Panc1 (cell line): Measurements from ENCODE around the gene RUNX1. TPM values are rescaled to one million over a fixed set of nuclear protein-coding genes. Genes with fewer than 3 reads are reported as not detected.

Source experiments
- ATAC-seq: fragments of 200-7000 bp; cut with Tn5 transposase; 2 replicates; pipeline ENCODE4 v1.9.1; 2020; ENCODE audit warnings: mild to moderate bottlenecking, moderate library complexity
- BruUV-seq: library from RNA; stranded (reverse); fragments of 400-500 nt; replicated peaks from 2 replicates; lab custom pipeline; 2021; lab: Mats Ljungman, UMichigan
- CTCF ChIA-PET: fragments of 300-600 bp; sonication (Branson Sonifier 250); formaldehyde crosslinking; loops from one replicate; lab custom pipeline; 2022; ENCODE audit warnings: antibody characterized with exemption; lab: Charles Lee
- POLR2A ChIA-PET: fragments of 300-600 bp; sonication (Branson Sonifier 250); formaldehyde crosslinking; loops from one replicate; lab custom pipeline; 2022; ENCODE audit warnings: antibody characterized with exemption; lab: Charles Lee
- DNase-seq: peaks from one replicate; pipeline ENCODE4 v3.0.0-alpha.2; 2010; ENCODE audit warnings: low read depth, low spot score
- H3K27ac ChIP-seq: 2 replicates; pipeline ENCODE4 v1.5.1; 2011; ENCODE audit warnings: mild to moderate bottlenecking, low read length, inconsistent platforms
- H3K27me3 ChIP-seq: fragments of 200-500 bp; sonication (Bioruptor generic); 2 replicates; pipeline ENCODE4 v1.6.0; 2014; ENCODE audit warnings: low read length, inconsistent platforms; ENCODE audit not compliant: control insufficient read depth, insufficient read depth
- H3K36me3 ChIP-seq: fragments of 200-500 bp; sonication (Bioruptor generic); 2 replicates; pipeline ENCODE4 v1.5.1; 2014; ENCODE audit warnings: inconsistent platforms, mild to moderate bottlenecking, low read length, moderate library complexity; ENCODE audit not compliant: control insufficient read depth, insufficient read depth
- H3K4me1 ChIP-seq: 2 replicates; pipeline ENCODE4 v1.5.1; 2011; ENCODE audit warnings: inconsistent platforms, mild to moderate bottlenecking, low read length, moderate library complexity; ENCODE audit not compliant: control insufficient read depth, insufficient read depth
- H3K4me3 ChIP-seq, 2 experiments: 2 replicates each; pipeline ENCODE4 v1.5.1; 2011 to 2012; ENCODE audit warnings: low read depth in 2 of 2, low read length in 2 of 2, mild to moderate bottlenecking in 2 of 2, inconsistent platforms in 1 of 2, moderate library complexity in 1 of 2
- H3K9me3 ChIP-seq: fragments of 200-500 bp; sonication (Bioruptor generic); 2 replicates; pipeline ENCODE4 v1.5.1; 2014; ENCODE audit warnings: low read depth, mild to moderate bottlenecking, inconsistent platforms, low read length, moderate library complexity; ENCODE audit not compliant: control insufficient read depth, insufficient read depth
- POLR2AphosphoS5 ChIP-seq: IDR thresholded peaks from 2 replicates; pipeline ENCODE4 v1.6.1; 2012; ENCODE audit warnings: mild to moderate bottlenecking, low read depth, low read length, moderate library complexity
- SIN3A ChIP-seq: IDR thresholded peaks from 2 replicates; pipeline ENCODE4 v1.6.1; 2012; ENCODE audit warnings: low read depth, mild to moderate bottlenecking, low read length, moderate library complexity, borderline replicate concordance; ENCODE audit not compliant: insufficient read depth
- TCF7L2 ChIP-seq: IDR thresholded peaks from 2 replicates; pipeline ENCODE4 v1.6.1; 2011; ENCODE audit warnings: mild to moderate bottlenecking, low read depth, low read length, inconsistent platforms
- in situ Hi-C: cut with HindIII; loops from 2 replicates; pipeline ENCODE4 v1.10.0; 2016; ENCODE audit warnings: low sequenced_read_pairs, low pct_unique_long_range_greater_than_20kb
- intact Hi-C: fragments of 100-400 bp; cut with micrococcal nuclease; formaldehyde crosslinking; loops from one replicate; pipeline ENCODE4 v1.10.0; 2022; ENCODE audit not compliant: unreplicated experiment
- total RNA-seq: library from RNA; stranded (reverse); gene quantifications from one replicate; pipeline ENCODE4 v1.2.1, GENCODE V29; 2021; ENCODE audit not compliant: unreplicated experiment
- TF ChIP-seq, protein P1 (sequence below): fragments of 450-650 bp; IDR thresholded peaks from 2 replicates; pipeline ENCODE4 v1.5.1; 2017; ENCODE audit warnings: mild to moderate bottlenecking
- TF ChIP-seq, protein P2 (sequence below), 2 experiments: IDR thresholded peaks; 2 replicates each; pipeline ENCODE4 v1.6.1; 2011 to 2012; ENCODE audit warnings: low read depth in 2 of 2, control low read depth in 1 of 2, low read length in 1 of 2, mild to moderate bottlenecking in 1 of 2, moderate library complexity in 1 of 2; ENCODE audit not compliant: insufficient read depth in 1 of 2

The RUNX1 gene
- total RNA-seq, 1 experiment from 2014 or later: 22.4 TPM

DNA sequence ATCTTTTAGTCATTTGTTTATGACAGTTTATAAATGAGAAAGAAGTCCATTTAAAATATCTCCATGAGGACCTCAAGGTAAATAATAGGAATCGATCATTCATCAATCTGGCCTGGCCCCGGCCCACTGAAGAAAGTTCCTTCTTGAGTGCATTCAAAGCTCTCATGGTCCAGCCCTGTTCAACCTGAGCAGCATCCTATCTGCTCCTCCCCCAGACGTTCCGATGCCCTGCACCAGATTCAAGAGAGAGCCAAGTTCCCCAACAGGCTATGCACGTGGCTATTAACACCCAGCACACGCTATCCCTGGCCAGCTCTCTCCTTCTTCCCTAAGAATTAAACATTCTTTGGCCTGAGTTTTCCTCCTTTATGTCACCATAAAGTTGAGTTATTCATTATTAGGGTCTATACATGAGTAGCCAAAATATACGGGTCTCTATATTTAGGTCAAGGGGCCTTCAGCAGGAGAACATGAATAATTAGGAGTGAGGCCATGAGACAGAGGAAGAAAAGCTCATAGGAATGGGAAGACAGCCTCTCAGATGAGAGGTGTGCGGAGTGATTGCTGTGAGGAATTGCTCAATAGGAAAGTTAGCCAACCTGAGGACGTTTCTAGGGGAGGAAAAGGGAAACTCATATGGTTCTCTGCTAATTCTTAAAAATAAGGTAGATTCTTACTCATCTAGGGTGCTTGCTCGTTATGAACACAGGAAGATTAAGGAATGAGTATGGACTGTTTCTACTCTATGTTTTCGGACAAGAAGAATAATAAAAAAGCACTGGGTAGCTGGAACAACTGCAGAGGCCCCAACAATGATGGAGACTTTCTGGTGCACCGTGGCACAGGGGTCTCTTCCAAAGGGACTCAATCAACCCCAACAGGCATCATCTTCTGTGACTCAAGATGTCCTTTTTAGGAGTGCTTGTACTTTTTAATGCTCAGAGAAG lies 23.6 kb downstream of the RUNX1 start:
- in situ Hi-C loops (no loop called here), intact Hi-C loops (no loop called here)
- ATAC-seq (no peak), DNase-seq (no peak)
- TF ChIP-seq TCF7L2 (no peak), SIN3A (no peak), POLR2AphosphoS5 (no peak)
- TF ChIP-seq, protein P1, sequence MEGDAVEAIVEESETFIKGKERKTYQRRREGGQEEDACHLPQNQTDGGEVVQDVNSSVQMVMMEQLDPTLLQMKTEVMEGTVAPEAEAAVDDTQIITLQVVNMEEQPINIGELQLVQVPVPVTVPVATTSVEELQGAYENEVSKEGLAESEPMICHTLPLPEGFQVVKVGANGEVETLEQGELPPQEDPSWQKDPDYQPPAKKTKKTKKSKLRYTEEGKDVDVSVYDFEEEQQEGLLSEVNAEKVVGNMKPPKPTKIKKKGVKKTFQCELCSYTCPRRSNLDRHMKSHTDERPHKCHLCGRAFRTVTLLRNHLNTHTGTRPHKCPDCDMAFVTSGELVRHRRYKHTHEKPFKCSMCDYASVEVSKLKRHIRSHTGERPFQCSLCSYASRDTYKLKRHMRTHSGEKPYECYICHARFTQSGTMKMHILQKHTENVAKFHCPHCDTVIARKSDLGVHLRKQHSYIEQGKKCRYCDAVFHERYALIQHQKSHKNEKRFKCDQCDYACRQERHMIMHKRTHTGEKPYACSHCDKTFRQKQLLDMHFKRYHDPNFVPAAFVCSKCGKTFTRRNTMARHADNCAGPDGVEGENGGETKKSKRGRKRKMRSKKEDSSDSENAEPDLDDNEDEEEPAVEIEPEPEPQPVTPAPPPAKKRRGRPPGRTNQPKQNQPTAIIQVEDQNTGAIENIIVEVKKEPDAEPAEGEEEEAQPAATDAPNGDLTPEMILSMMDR: no peak
- TF ChIP-seq, protein P2, sequence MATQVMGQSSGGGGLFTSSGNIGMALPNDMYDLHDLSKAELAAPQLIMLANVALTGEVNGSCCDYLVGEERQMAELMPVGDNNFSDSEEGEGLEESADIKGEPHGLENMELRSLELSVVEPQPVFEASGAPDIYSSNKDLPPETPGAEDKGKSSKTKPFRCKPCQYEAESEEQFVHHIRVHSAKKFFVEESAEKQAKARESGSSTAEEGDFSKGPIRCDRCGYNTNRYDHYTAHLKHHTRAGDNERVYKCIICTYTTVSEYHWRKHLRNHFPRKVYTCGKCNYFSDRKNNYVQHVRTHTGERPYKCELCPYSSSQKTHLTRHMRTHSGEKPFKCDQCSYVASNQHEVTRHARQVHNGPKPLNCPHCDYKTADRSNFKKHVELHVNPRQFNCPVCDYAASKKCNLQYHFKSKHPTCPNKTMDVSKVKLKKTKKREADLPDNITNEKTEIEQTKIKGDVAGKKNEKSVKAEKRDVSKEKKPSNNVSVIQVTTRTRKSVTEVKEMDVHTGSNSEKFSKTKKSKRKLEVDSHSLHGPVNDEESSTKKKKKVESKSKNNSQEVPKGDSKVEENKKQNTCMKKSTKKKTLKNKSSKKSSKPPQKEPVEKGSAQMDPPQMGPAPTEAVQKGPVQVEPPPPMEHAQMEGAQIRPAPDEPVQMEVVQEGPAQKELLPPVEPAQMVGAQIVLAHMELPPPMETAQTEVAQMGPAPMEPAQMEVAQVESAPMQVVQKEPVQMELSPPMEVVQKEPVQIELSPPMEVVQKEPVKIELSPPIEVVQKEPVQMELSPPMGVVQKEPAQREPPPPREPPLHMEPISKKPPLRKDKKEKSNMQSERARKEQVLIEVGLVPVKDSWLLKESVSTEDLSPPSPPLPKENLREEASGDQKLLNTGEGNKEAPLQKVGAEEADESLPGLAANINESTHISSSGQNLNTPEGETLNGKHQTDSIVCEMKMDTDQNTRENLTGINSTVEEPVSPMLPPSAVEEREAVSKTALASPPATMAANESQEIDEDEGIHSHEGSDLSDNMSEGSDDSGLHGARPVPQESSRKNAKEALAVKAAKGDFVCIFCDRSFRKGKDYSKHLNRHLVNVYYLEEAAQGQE (IDR thresholded peaks at IDR 0.05; ENCODE audit: insufficient read depth in 1 of 2, low read depth in 2 of 2, low read length in 1 of 2): no peak
- no peaks in the 10 kb centered on the region for H3K4me1 ChIP-seq
- CTCF ChIA-PET: no interaction called here
- H3K4me3 ChIP-seq: no peak overlapping the region
- no peaks in the 10 kb centered on the region for H3K36me3 ChIP-seq
- no TSS peak for BruUV-seq
- H3K9me3 ChIP-seq: no peaks in the 10 kb centered on the region
- POLR2A ChIA-PET: no interaction called here
- H3K27me3 ChIP-seq: no peaks in the 10 kb centered on the region
- no peak overlapping the region for H3K27ac ChIP-seq

DNA sequence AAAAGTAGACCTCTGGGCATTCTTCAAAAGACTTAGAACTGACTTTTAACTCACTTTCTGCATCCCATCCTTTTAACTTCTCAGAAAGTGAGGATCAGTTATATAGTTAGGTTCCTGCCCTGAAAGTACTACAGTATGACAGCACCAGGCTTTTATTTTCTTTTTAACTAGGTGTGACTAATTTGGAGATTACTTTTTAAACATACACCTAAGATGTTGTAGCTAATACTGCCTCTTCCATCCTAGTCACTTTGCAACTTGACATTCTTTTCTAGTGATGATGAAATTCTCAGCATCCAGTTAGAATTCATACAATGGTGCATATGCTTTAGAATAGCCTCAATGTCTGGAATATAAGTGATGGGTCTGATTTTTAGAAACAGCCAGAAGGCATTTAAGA lies 24.6 kb downstream of the RUNX1 start:
- Histone ChIP-seq H3K27ac (no peak overlapping the region), H3K9me3 (no peaks in the 10 kb centered on the region), H3K4me1 (no peaks in the 10 kb centered on the region), H3K36me3 (no peaks in the 10 kb centered on the region), H3K27me3 (no peaks in the 10 kb centered on the region), H3K4me3 (no peak overlapping the region)
- intact Hi-C loops: loop anchor here (1.0 kb wide), 1 partner anchor 10 kb away; no protein-coding TSS in a partner anchor
- BruUV-seq: no TSS peak
- ChIA-PET POLR2A (no interaction called here), CTCF (no interaction called here)
- ATAC-seq: no peak
- in situ Hi-C loops: no loop called here
- DNase-seq: no peak
- TF ChIP-seq SIN3A (no peak), POLR2AphosphoS5 (no peak)
- TF ChIP-seq, protein P2 (IDR thresholded peaks at IDR 0.05; ENCODE audit: insufficient read depth in 1 of 2, low read depth in 2 of 2, low read length in 1 of 2): no peak
